NCI-H187 treated with DMSO at 0.1 percent for 48 hours (cell line): ENCODE data around the gene OPA1.

ENCODE experiments used
- DNase-seq: peaks from one replicate; lab custom pipeline; 2025; lab: John Stamatoyannopoulos, UW

The OPA1 gene

GRCh38 chr3:193592841-193593667 is at the start of gene OPA1:
Gene OPA1 (plus strand): TSS chr3:193593208. CDS start chr3:193593378, 170 bp downstream.
- peak; percentile 88 for DNase-seq

- DNase-seq: no peak
Observed at GRCh38 chr3:193544289-193544688, 48.7 kb upstream of the OPA1 start.

GRCh38 chr3:193545304-193545703 is 47.7 kb upstream of the OPA1 start:
- no peak for DNase-seq

- DNase-seq: no peak
Observed at GRCh38 chr3:193546129-193546528, 46.9 kb upstream of the OPA1 start.

GRCh38 chr3:193548406-193548805 is 44.6 kb upstream of the OPA1 start:
- DNase-seq: no peak

- DNase-seq: no peak
Observed at GRCh38 chr3:193552923-193553322, 40.1 kb upstream of the OPA1 start.

GRCh38 chr3:193553586-193553985 is 39.4 kb upstream of the OPA1 start:
- DNase-seq: no peak

GRCh38 chr3:193554811-193555210 is 38.2 kb upstream of the OPA1 start, which contains the start of gene ATP13A4:
Gene ATP13A4 (minus strand): TSS chr3:193554895. CDS start chr3:193554799, 96 bp downstream.
- no peak for DNase-seq

GRCh38 chr3:193556841-193557240 is 36.2 kb upstream of the OPA1 start:
- no peak for DNase-seq

- DNase-seq: no peak
Observed at GRCh38 chr3:193559100-193559499, 33.9 kb upstream of the OPA1 start.

GRCh38 chr3:193560091-193560490 is 32.9 kb upstream of the OPA1 start:
- no peak for DNase-seq

GRCh38 chr3:193560870-193561269 is 32.1 kb upstream of the OPA1 start:
- DNase-seq: no peak

GRCh38 chr3:193563426-193563825 is 29.6 kb upstream of the OPA1 start:
- no peak for DNase-seq

- DNase-seq: no peak
Observed at GRCh38 chr3:193564012-193564411, 29.0 kb upstream of the OPA1 start.

- no peak for DNase-seq
Observed at GRCh38 chr3:193569119-193569518, 23.9 kb upstream of the OPA1 start.

- peak; percentile 17 for DNase-seq
Observed at GRCh38 chr3:193572426-193572908, 20.5 kb upstream of the OPA1 start.

GRCh38 chr3:193573403-193574191 is 19.4 kb upstream of the OPA1 start:
- DNase-seq: no peak

- DNase-seq: no peak
Observed at GRCh38 chr3:193574488-193575070, 18.4 kb upstream of the OPA1 start.

GRCh38 chr3:193585530-193585929 is 7.5 kb upstream of the OPA1 start:
- no peak for DNase-seq

GRCh38 chr3:193586526-193586925 is 6.5 kb upstream of the OPA1 start:
- no peak for DNase-seq

- DNase-seq: no peak
Observed at GRCh38 chr3:193589129-193589528, 3.9 kb upstream of the OPA1 start.

- no peak for DNase-seq
Observed at GRCh38 chr3:193589616-193590015, 3.4 kb upstream of the OPA1 start.
